Body of pancreas (tissue), 4 donors: ENCODE data around the gene MRPS15.

Experiments used
- POLR2A ChIP-seq, 3 donors: fragments of 450-650 bp; IDR thresholded peaks; one replicate each; pipeline ENCODE4 v1.6.1; 2016; ENCODE audit warnings: antibody characterized with exemption in 3 of 3, mild to moderate bottlenecking in 2 of 3
- TF ChIP-seq, protein P1 (sequence below), 7 experiments: fragments of 450-650 bp in 4 of 7; fragments of 200-600 bp in 3 of 7; sonication (generic) in 3 of 7; IDR thresholded peaks; one replicate each; pipeline ENCODE4 v1.5.1; 2016 to 2019; ENCODE audit warnings: antibody characterized with exemption in 7 of 7

DNA sequence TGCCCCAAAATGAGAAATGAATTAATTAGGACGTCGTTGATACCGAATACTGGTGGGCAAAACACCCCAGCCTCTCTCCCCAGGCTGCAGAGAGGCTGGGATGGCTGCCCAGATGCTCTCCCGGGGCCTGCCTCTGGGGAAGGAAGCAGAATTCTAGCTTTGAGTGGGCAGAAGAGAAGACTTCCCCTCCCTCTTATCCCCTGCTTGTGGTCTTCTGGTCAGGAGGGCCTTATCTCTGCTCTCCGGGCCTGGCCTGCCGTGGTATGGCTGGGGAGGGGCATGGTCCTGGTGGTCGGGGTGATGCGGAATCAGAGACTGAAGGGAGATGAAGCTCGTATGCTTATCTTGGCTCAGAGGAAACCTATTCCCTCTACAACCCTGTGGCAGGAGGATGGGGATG lies 28.3 kb upstream of the MRPS15 start:
- TF ChIP-seq POLR2A (IDR thresholded peaks at IDR 0.05), result no peak
- TF ChIP-seq, protein P1, sequence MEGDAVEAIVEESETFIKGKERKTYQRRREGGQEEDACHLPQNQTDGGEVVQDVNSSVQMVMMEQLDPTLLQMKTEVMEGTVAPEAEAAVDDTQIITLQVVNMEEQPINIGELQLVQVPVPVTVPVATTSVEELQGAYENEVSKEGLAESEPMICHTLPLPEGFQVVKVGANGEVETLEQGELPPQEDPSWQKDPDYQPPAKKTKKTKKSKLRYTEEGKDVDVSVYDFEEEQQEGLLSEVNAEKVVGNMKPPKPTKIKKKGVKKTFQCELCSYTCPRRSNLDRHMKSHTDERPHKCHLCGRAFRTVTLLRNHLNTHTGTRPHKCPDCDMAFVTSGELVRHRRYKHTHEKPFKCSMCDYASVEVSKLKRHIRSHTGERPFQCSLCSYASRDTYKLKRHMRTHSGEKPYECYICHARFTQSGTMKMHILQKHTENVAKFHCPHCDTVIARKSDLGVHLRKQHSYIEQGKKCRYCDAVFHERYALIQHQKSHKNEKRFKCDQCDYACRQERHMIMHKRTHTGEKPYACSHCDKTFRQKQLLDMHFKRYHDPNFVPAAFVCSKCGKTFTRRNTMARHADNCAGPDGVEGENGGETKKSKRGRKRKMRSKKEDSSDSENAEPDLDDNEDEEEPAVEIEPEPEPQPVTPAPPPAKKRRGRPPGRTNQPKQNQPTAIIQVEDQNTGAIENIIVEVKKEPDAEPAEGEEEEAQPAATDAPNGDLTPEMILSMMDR (IDR thresholded peaks at IDR 0.05), result no peak
